HG03457 (cell line): ENCODE results near the gene RGS17.
"Not testable (repeated sequence)": the region's sequence is repeated elsewhere in the genome, so short reads cannot be mapped to it uniquely, and the experiment has no call there.

Experiments used
- ATAC-seq: cut with Tn5 transposase; IDR thresholded peaks from one replicate; pipeline ENCODE4 v1.9.1; 2021; ENCODE audit warnings: moderate number of reproducible peaks; ENCODE audit not compliant: unreplicated experiment

RGS17 gene

DNA sequence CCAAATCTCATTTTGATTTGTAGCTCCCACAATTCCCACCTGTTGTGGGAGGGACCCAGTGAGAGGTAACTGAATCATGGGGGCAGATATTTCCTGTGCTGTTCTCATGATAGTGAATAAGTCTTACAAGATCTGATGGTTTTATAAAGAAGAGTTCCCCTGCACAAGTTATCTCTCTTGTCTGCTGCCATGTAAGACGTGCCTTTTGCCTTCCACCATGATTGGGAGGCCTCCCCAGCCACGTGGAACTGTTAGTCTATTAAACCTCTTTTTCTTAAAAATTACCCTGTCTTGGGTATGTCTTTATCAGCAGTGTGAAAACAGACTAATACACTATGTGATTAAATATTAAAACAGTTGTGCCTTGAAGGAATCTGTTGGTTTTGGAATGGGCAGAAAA lies 131.5 kb downstream of the RGS17 start:
- not testable (repeated sequence) for ATAC-seq

DNA sequence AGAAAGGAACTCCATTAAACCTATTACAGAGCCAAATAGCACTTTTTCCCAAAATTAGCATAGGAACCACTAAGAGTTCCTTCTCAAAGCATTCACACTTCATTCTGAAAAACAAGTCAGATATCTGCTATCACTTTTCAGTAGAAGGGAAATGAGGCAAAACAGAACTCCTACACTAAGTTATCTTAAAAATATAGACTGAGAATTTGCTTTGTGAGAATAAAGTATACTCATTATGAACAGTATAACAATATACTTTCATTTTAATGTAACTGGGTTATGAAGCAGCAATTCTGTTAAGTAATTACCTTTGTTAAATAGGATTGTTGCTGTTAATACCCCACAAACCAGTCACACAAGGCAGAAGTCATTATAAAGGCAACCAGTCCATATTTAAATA lies 137.2 kb downstream of the RGS17 start:
- ATAC-seq: no peak

DNA sequence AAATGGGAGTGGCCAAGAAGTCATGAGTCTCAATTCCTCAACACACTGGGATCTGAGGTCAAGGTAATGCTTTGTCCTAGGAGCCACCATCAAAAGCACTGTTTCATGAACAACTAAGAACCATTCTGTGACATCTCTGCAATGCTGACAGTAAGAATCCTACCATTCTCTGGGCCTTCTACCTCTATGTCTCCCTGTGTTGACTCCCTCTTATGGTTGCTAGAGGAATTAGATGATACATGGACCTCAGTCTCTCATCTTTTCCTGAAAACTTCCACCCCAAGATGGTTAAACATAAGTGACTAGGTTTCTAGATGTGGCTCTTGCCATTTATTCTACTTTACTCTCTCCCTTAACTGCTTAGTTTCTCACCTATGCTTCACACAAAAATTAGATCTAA lies 137.7 kb downstream of the RGS17 start:
- ATAC-seq: no peak

DNA sequence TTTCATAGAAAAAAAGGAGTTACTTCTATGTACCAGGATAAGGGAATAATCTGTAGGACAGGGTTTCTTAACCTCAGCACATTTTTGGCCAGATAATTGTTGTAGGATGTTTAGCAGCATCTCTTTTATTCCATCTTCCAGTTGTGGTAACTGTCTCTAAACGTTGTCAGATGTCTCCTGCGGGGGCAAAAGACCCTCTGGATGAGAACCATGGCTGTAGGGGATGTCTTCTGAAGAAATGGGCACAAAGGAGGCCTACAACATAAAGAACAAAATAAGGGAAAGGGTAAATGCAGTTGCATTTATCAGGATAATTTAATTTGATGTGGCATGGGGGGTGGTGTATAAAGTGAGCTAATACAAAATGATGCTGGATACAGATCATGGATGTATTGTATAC lies 144.1 kb downstream of the RGS17 start:
- no peak for ATAC-seq

DNA sequence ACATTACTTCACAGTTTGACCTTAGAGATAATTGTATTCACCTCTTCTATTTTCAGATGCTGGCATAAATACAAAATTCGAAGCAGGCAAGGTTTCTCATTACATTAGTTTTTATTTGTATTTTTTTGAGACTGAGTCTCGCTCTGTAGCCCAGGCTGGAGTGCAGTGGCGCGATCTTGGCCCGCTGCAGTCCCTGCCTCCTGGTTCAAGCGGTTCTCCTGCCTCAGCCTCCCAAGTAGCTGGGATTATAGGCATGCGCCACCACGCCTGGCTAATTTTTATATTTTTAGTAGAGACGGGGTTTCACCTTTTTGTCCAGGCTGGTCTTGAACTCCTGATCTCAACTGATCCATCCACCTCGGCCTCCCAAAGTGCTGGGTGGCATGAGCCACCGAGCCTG lies 145.8 kb downstream of the RGS17 start:
- ATAC-seq: not testable (repeated sequence)

DNA sequence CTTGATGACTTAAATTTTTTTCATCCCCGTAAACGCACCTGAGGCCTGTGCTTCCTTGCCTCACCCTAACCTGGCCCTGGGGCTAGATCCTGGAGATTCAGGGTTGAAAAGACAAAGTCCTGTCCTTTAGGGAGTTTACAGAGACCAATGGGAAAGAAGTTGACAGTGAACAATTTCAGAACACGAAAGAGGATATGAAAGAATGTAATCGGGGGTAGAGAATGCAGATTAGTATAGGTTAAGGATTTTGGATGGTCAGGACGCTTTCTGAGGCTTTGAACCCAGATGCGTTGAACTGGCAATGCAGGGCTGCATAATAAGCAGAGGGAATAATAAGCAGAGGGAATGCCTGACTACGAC lies 146.6 kb downstream of the RGS17 start:
- ATAC-seq: peak; percentile 29

DNA sequence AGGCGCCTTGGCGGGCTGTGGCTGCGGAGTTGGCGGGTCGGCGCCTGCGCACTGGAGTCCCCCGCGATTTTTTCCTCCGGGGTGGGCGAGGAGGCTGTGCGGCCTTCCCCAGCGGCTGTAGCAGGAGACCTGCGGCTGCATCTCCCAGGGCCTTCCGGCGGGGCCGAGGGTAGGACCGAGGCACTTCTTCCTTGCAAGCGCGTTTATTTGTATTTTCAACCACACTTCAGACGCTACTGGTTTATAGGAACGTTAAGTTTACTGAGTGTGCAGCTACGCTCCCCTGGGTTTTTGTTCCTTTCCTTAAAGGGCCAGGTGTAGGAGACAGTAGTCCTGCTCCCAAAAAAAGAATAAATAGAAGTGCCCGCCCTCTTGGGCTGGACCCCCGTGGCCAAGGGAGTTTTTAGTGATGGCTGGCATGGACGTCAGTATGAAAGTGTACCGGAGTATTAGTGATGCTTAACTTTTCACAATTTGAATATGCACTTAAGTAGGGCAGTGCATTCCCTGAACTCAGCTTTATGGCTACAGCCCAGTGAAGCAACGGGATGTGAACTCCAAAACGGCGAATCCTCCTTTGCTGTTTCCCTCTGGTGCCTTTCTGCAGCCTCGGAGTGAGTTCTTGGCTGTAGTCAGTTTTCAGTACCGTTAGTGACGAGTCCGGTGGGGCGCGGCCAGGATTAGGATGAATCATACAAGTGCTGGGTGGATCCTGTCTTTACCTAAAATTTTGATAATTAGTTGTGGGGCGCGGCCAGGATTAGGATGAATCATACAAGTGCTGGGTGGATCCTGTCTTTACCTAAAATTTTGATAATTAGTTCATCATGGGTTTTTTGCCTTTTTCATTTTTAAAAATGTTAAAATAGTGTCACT lies 147.2 kb downstream of the RGS17 start:
- ATAC-seq: peak; percentile 23

DNA sequence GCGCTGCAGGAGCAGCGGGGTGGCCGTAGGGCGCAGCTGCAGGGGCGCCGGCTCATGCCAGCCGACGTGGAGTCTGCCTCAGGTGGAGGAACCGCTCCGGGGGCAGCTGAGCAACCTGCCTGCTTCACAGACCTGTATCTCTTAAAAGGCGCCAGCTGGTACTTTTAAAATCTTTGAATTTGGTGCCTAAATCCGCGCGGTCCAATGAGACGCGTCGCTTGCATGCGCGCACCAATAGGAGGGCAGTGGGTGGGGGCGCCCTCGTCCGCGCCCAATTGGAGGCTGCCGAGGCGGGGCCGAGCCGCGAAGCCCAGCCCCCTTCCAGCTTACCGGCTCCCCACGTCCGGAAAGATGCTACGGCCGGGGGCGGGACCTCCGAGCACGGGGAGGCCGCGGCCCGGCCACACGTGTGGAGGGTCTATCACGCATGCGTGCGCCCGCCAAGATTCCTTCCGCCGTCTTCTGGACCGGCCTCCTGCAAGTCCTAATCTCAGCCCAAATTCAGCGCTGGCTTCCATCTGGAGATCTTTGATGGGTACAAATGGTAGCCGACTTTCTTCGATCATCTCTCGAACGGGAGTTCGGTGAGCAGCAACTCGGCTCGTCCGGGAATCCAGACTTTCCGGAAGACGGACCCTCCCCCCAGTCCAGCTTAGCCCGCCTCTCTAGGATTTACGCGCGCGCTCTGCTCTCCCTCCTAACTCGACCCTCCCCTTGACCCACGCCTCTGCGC lies 148.0 kb downstream of the RGS17 start, which contains the start of gene FBXO5:
Gene FBXO5 (minus strand): TSS at position 138 of the 733 bp plus-strand sequence. CDS start 82 bp downstream, at position 56.
- peak; percentile 82 for ATAC-seq

DNA sequence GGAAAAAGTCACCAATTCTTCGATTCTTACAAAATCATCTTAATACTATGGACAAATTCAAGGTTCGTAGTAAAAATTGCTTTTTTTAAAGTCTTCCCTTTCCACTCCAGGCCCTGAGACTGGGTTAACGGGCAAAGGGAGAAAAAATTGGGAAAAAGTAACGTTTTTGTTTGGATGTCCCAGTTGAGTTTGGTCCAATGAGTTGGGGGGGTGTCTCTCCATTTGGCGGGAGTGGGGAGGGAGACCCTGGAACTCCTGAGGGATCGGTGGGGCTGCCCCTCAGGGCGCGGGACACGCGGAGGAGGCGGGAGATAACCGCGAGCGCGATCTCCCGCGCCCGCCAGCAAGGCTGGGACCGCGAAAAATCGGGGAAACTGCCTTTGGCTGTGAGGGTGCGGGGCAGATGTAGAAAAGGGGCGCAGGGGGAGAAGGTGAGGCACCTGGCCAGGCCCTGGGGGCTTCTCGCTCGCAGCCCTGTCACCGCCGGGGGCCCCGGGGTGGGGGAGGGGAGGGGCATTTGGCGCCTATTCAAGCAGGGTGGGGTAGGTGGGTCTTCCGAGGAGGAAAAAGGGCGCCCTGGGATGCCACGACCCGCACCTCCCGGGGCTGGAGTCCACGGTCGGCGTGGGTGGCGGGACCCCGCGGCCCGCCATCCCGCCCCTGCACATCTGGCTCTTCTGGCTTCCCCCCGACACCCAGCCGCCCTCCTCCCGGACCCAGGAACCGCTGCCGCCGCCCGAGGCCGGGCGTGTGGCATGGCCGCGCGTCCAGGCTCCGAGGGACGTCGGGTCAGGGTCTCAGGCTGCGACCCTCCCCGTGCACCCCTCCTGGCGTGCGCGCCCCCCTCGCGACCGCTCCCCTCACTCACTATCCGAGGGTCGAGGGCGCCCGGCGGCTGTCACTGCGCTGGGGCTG lies 148.8 kb downstream of the RGS17 start:
- no peak for ATAC-seq

DNA sequence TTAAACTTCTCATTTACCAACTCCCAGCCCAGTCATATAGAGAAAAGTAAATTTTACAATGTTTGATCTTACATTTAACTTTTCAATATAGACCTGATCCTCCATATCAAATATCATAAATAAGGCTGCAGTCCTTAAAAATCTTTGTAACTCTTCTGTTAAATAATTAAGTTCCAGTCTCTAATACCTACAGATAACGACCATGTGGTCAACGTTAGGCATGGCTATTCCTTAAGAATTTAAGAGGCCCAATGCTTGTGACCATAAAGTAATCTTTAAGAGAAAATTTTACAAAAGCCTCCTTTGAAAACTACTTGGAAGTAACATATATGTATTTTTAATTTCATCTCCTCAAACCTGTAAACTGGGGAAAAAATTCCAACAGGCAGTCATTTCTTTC lies 149.9 kb downstream of the RGS17 start:
- ATAC-seq: no peak

DNA sequence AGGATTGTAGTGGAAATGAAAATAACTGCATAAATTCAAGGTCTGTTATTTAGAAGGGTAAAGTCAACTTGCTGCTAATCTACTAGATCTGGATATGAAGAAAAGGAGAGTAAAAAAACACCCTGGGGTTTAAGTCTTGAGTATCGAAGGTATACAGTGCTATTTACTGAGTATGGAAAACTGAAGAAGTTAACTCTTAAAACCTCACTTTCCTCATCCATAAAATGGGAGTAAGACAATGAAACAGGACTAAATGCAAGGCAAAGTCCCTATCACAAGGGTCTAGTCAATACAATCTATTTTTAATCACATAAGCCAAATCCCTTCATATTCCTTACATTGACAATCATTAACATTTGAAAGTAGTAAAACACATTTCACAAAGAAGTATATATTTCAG lies 150.4 kb downstream of the RGS17 start:
- no peak for ATAC-seq

DNA sequence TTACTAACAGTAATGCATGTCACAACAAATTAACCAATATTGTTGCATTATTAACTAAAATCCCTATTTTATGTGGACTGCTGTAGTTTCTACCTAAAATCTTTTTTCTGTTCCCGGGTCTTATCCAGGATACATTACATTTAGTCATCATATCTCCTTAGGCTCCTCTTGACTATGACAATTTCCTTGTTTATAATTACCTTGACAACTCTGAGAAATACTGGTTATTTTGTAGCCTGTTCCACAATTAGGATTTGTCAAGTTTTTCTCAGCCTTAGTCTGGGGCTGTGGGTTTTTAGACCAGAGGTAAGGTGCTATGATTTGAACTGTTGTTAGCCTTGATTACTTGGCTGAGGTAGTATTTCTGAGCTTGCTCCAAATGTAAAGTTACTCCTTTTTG lies 152.0 kb downstream of the RGS17 start:
- no peak for ATAC-seq

DNA sequence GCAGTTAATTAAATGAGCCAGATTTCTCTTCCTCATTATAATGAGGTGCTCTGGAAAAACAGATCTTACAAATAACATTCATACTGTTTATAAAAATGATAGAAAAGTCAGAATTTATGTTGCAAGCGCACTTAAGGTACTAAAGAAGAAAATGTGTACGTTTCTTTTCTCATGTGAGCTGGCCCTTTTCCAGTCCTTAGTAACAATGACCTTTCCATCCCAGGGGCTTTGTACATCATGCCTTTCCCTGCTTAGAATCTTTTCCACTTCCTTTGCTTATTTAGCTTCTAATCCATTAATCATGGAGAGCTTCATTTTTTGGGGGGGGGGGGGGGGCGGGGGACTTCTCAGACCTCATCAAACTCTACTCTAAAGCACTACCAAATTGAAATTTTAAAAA lies 153.0 kb downstream of the RGS17 start:
- ATAC-seq: no peak

DNA sequence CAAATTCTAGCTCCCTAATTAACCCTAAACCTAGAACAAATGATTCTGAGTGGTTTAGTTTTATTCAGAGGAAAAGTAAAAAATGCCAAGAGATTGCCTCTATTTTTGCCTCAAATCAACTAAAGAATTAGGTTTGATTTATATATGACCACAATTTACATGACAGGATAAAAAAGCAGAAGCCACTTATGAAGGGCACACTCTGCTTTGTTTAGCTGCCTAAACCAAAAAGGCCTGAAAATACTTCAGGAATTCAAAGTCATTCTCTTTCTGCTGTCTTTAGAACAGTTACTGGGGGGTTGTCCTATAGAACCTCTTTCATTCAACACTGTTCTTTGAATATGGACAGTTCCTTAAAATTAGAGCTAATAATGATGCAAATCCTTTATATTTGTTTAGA lies 153.5 kb downstream of the RGS17 start:
- no peak for ATAC-seq

DNA sequence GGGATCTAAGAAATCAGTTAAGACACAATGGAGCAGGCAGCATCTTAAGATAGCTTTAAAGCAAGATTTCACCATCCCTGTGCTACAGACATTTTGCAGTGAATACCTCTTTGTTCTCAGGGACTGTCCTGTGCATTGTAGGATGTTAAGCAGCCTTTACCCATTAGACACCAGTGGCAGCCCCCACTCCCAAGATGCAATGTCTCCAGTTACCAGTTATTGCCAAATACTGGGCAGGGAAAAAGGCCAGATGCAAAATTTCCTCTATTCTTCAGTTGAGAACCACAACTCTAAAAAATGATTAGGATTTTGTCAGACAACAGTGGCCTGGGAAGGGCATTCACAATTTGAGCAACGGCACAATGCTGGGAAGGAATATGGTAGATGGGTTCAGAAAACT lies 154.3 kb downstream of the RGS17 start:
- no peak for ATAC-seq

DNA sequence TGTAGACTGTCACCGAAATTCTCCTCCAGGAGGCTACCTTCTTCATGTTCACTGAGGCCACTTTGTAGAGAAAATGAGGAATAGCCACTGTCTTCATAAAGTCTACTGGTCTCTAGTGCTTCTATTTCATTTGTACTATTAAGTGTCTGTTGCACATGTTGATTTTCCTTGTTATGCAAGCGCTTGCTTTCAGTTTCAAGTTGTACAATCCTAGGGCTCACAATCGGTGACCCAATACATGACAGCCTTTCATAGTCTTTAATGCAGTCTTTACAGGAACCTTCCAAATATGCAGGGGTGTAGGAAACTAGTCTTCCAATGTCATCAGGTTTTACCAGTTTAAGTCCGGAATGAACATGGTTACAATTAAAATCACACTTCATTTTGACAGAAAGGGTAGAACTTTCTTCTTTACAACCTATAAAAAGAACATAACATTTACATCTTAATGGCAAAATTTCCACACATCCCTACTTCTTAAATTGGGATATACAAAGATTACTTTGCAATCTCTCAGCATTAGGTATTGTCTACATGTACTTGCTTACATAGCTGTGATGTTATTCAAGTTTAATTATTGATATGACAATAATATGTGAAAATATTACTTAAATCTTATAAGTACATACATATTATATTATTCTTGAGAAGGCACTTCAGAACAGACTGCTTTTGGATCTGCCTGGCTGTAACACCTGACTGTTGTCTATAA lies 155.7 kb downstream of the RGS17 start:
- ATAC-seq: no peak

DNA sequence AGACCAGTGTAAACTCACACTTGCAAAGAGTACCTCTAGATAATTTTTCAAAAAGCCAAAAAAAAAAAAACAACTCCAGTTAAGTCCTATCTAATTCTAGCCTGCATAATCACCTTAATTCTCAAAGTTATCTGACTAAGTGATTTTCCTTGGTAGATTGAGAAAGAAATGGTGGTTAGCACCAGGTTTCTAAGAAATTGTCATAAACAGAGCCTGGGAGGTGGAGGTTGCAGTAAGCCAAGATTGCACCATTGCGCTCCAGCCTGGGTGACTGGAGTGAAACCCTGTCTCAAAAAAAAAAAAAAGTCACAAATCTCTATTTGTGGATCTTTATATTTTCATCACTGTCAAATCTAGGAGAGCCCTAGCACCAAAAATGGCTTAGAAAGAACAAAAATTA lies 157.2 kb downstream of the RGS17 start:
- no peak for ATAC-seq

DNA sequence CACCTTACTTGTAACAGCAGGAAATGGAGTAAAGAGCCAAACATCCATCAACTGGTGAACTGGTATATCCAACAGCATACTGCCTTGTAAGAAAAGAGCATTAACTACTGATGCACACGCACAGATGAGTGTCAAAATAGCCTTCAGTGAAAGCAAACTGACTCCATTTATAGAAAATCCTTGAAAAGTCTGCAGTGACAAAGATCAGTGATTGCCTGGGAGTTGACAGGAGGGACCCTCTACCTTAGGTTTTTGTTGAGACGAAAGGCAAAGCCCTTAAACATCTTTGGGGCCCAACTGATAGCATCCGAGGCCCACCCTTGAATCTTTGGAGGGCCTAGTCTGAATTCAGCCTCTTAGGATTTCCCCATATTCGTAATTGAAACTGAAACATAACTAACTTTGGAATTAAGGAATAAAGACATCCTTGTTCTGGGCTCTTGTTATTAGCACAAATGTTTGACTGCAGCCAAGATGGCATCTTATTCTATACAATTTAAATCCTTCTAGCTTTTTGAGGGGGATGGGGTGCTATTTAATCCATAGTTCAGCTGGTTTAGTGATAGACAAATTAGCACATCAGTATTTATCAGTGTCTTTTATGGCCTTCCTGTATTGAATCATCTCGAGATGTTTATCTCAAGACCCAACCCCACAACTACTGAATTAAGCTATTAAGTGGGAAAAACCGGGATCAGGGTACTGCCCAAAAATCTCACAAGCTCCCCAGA lies 161.2 kb downstream of the RGS17 start:
- ATAC-seq: no peak

DNA sequence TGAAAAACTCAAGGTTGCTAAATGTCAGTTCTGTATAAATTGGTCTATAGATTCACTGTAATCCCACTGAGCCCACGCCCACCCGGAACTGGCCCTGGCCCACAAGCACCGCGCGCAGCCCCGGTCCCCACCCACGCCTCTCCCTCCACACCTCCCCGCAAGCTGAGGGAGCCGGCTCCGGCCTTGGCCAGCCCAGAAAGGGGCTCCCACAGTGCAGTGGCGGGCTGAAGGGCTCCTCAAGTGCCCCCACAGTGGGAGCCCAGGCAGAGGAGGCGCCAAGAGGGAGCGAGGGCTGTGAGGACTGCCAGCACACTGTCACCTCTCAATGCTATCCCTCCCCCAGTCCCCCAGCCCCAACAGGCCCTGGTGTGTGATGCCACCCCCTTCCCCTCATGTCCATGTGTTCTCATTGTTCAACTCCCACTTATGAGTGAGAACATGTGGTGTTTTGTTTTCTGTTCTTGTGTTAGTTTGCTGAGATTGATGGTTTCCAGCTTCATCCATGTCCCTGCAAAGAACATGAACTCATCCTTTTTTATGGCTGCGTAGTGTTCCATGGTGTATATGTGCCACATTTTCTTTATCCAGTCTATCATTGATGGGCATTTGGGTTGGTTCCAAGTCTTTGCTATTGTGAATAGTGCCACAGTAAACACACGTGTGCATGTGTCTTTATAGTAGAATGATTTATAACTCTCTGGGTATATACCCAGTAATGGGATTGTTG lies 164.8 kb downstream of the RGS17 start:
- not testable (repeated sequence) for ATAC-seq
